HCT116 (cell line): Measurements from ENCODE around the gene CRYBA4. TPM values are rescaled to one million over a fixed set of nuclear protein-coding genes. Genes with fewer than 3 reads are reported as not detected.

Experiments used
- ATAC-seq: fragments of 200-7000 bp; cut with Tn5 transposase; 2 replicates; pipeline ENCODE4 v1.9.1; 2020; ENCODE audit warnings: mild to moderate bottlenecking, moderate library complexity
- BruUV-seq: library from RNA; stranded (reverse); fragments of 400-500 nt; replicated peaks from 2 replicates; lab custom pipeline; 2021; lab: Mats Ljungman, UMichigan
- CTCF ChIA-PET: fragments of 300-600 bp; sonication (Branson Sonifier 250); formaldehyde crosslinking; loops from one replicate; lab custom pipeline; 2021; ENCODE audit warnings: antibody characterized with exemption; lab: Charles Lee
- POLR2A ChIA-PET: fragments of 300-600, 350-600 bp; sonication (Branson Sonifier 250); formaldehyde crosslinking; loops from one replicate; lab custom pipeline; 2021; ENCODE audit warnings: antibody characterized with exemption; lab: Charles Lee
- RAD21 ChIA-PET, 2 experiments: fragments of 300-600 bp; sonication (Branson Sonifier 250); formaldehyde crosslinking; loops; one replicate each; lab custom pipeline; 2023; ENCODE audit warnings: low total read pairs in 2 of 2; ENCODE audit not compliant: uncharacterized antibody in 2 of 2, unreplicated experiment in 2 of 2, low non-redundant PET in 1 of 2; lab: Charles Lee
- DNase-seq: peaks from one replicate; pipeline ENCODE4 v3.0.0-alpha.2; 2010; ENCODE audit warnings: low read depth, low spot score
- H2AFZ ChIP-seq: fragments of 200-600 bp; shearing (Covaris generic), sonication (generic); 2 replicates; pipeline ENCODE4 v1.6.1; 2017; ENCODE audit warnings: low read depth, mixed run types, mixed read lengths, antibody characterized with exemption, low read length; ENCODE audit not compliant: poor library complexity, severe bottlenecking
- H3K27ac ChIP-seq: 2 replicates; pipeline ENCODE4 v1.5.1; 2012; ENCODE audit warnings: low read depth, low read length
- H3K27me3 ChIP-seq: fragments of 200-600 bp; sonication (generic); 2 replicates; pipeline ENCODE4 v1.6.1; 2016; ENCODE audit warnings: mixed run types, low read length, mixed read lengths; ENCODE audit not compliant: insufficient read depth
- H3K36me3 ChIP-seq, 2 experiments: fragments of 200-500 bp in 1 of 2; fragments of 200-600 bp in 1 of 2; sonication (Bioruptor generic) in 1 of 2; sonication (generic) in 1 of 2; 2 replicates each; pipeline versions ENCODE4 v1.5.1 to v1.6.1; 2014 to 2016; ENCODE audit warnings: low read length in 2 of 2, inconsistent platforms in 1 of 2, mixed read lengths in 1 of 2, mixed run types in 1 of 2; ENCODE audit not compliant: insufficient read depth in 2 of 2, control insufficient read depth in 1 of 2
- H3K4me1 ChIP-seq, 2 experiments: fragments of 200-600 bp in 1 of 2; sonication (generic) in 1 of 2; 2 replicates each; pipeline versions ENCODE4 v1.5.1 to v1.6.1; 2012 to 2017; ENCODE audit warnings: low read length in 2 of 2, inconsistent platforms in 1 of 2, mild to moderate bottlenecking in 1 of 2, mixed read lengths in 1 of 2, mixed run types in 1 of 2, moderate library complexity in 1 of 2; ENCODE audit not compliant: insufficient read depth in 2 of 2, control insufficient read depth in 1 of 2
- H3K4me2 ChIP-seq: fragments of 200-600 bp; sonication (generic); 2 replicates; pipeline ENCODE4 v1.6.1; 2017; ENCODE audit warnings: mixed run types, low read length, mixed read lengths
- H3K4me3 ChIP-seq, 2 experiments: fragments of 200-600 bp in 1 of 2; sonication (generic) in 1 of 2; replicated peaks in 1 of 2; 2 replicates each; pipeline ENCODE4 v1.5.1; 2011 to 2016; ENCODE audit warnings: low read length in 2 of 2, control low read depth in 1 of 2, low read depth in 1 of 2, mild to moderate bottlenecking in 1 of 2, mixed read lengths in 1 of 2, mixed run types in 1 of 2
- H3K79me2 ChIP-seq: fragments of 200-600 bp; sonication (generic); 2 replicates; pipeline ENCODE4 v1.6.1; 2017; ENCODE audit warnings: mild to moderate bottlenecking, mixed run types, low read length, moderate library complexity, mixed read lengths; ENCODE audit not compliant: insufficient read depth
- H3K9ac ChIP-seq: fragments of 200-600 bp; sonication (generic); 2 replicates; pipeline ENCODE4 v1.6.1; 2016; ENCODE audit warnings: low read length, mixed read lengths
- H3K9me2 ChIP-seq: fragments of 200-600 bp; sonication (generic), shearing (Covaris generic); 2 replicates; pipeline ENCODE4 v1.6.1; 2017; ENCODE audit warnings: mixed run types, mild to moderate bottlenecking, moderate library complexity; ENCODE audit not compliant: insufficient read depth
- H3K9me3 ChIP-seq, 2 experiments: fragments of 200-500 bp in 1 of 2; fragments of 200-600 bp in 1 of 2; sonication (Bioruptor generic) in 1 of 2; sonication (generic) in 1 of 2; 2 replicates each; pipeline ENCODE4 v1.6.1; 2014 to 2017; ENCODE audit warnings: low read length in 2 of 2, mixed read lengths in 2 of 2, inconsistent platforms in 1 of 2, low read depth in 1 of 2, mild to moderate bottlenecking in 1 of 2, mixed run types in 1 of 2, moderate library complexity in 1 of 2; ENCODE audit not compliant: control insufficient read depth in 1 of 2, insufficient read depth in 1 of 2
- H4K20me1 ChIP-seq: fragments of 200-600 bp; sonication (generic), shearing (Covaris generic); 2 replicates; pipeline ENCODE4 v1.6.1; 2017; ENCODE audit warnings: mixed run types, mild to moderate bottlenecking, moderate library complexity; ENCODE audit not compliant: insufficient read depth
- CBX3 ChIP-seq: IDR thresholded peaks from 2 replicates; pipeline ENCODE4 v1.6.1; 2012; ENCODE audit warnings: low read depth
- ELF1 ChIP-seq: IDR thresholded peaks from 2 replicates; pipeline ENCODE4 v1.6.1; 2012; ENCODE audit warnings: low read depth, borderline replicate concordance
- EZH2 ChIP-seq: fragments of 200-600 bp; sonication (generic); IDR thresholded peaks from 2 replicates; pipeline ENCODE4 v1.6.1; 2017; ENCODE audit warnings: antibody characterized with exemption, mixed run types
- POLR2A ChIP-seq: IDR thresholded peaks from 2 replicates; pipeline ENCODE4 v1.7.0; 2011; ENCODE audit warnings: borderline replicate concordance; ENCODE audit not compliant: insufficient read depth, insufficient read length; ENCODE audit errors: extremely low read depth
- SIN3A ChIP-seq: IDR thresholded peaks from 2 replicates; pipeline ENCODE4 v1.6.1; 2012; ENCODE audit warnings: low read depth
- SP1 ChIP-seq: IDR thresholded peaks from 2 replicates; pipeline ENCODE4 v1.6.1; 2012; ENCODE audit warnings: low read depth
- TCF7L2 ChIP-seq: IDR thresholded peaks from 2 replicates; pipeline ENCODE4 v1.7.0; 2011; ENCODE audit warnings: borderline replicate concordance, inconsistent platforms; ENCODE audit not compliant: insufficient read depth, insufficient read length; ENCODE audit errors: extremely low read depth
- ZNF274 ChIP-seq: fragments of 200-500 bp; sonication (Bioruptor generic); IDR thresholded peaks from 2 replicates; pipeline ENCODE4 v1.6.1; 2014; ENCODE audit warnings: mild to moderate bottlenecking, low read depth, low read length, inconsistent platforms
- intact Hi-C: fragments of 100-400 bp; cut with micrococcal nuclease; formaldehyde crosslinking; loops from 2 replicates; pipeline ENCODE4 v1.10.0; 2022
- total RNA-seq: library from RNA; stranded (reverse); gene quantifications from one replicate; pipeline ENCODE4 v1.2.1, GENCODE V29; 2021; ENCODE audit not compliant: unreplicated experiment
- TF ChIP-seq, protein P1 (sequence below): IDR thresholded peaks from 2 replicates; pipeline ENCODE4 v1.6.1; 2011; ENCODE audit warnings: mild to moderate bottlenecking, low read length, moderate library complexity; ENCODE audit not compliant: insufficient replicate concordance; ENCODE audit errors: extremely low read depth
- TF ChIP-seq, protein P2 (sequence below), 3 experiments: fragments of 200-600 bp in 1 of 3; sonication (generic) in 1 of 3; IDR thresholded peaks in 2 of 3; conservative IDR thresholded peaks in 1 of 3; 2 replicates each; pipeline ENCODE4 v1.5.1; 2012 to 2017; ENCODE audit warnings: low read depth in 2 of 3, low read length in 2 of 3, antibody characterized with exemption in 1 of 3, borderline replicate concordance in 1 of 3, control low read depth in 1 of 3, mild to moderate bottlenecking in 1 of 3, mixed read lengths in 1 of 3, mixed run types in 1 of 3, moderate library complexity in 1 of 3; ENCODE audit not compliant: insufficient read depth in 1 of 3
- TF ChIP-seq, protein P3 (sequence below): IDR thresholded peaks from 2 replicates; pipeline ENCODE4 v1.6.1; 2012; ENCODE audit warnings: low read depth

Gene CRYBA4
- total RNA-seq, 1 experiment from 2014 or later, result not detected

DNA sequence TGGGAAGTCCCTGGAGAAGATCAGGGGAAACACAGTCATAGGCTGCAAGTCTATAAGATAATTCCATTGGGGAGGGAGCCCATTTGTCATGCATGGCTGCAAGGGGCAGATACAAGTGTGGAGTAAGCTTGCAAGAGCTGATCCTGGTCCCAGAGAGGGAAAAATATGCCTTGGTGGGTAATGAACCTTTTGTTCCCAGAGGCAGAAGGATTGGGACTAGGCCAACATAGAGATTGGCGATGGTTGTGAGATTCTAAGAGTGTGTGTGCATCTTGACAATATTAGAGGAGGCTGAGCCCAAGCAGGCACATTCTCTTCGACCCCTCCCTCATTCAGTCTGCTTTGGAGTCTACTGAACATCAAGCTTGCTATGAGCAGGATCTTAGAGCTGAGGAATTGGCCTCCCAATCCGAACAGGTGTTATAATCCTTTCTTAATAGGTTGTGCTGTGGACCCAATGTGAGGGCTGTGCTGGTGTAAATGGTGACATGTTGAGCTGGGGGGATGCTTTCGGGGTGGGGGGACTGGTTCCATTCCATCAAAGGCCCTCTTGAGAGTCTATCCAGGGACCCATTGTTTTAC lies 54.0 kb downstream of the CRYBA4 start:
- Histone ChIP-seq H3K27me3 (no peaks in the 10 kb centered on the region), H3K9me2 (no peaks in the 10 kb centered on the region), H3K9ac (no peak overlapping the region), H3K4me2 (no peak overlapping the region), H3K27ac (no peak overlapping the region), H3K36me3 (no peaks in the 10 kb centered on the region), H3K4me1 (peaks cover 15 to 21% of the 10 kb centered on the region in 2 experiments), H3K79me2 (peaks cover 24% of the 10 kb centered on the region), H4K20me1 (no peaks in the 10 kb centered on the region), H2AFZ (no peak overlapping the region), H3K9me3 (no peaks in the 10 kb centered on the region), H3K4me3 (no peak overlapping the region)
- CTCF ChIA-PET, result no interaction called here
- intact Hi-C loops, result no loop called here
- ATAC-seq (no peak), DNase-seq (no peak)
- RAD21 ChIA-PET, result no interaction called here
- BruUV-seq, result no TSS peak
- no peak for TF ChIP-seq ZNF274
- no peak for TF ChIP-seq SP1
- no peak for TF ChIP-seq POLR2A
- no peak for TF ChIP-seq ELF1
- TF ChIP-seq SIN3A, result no peak
- no peak for TF ChIP-seq TCF7L2
- TF ChIP-seq CBX3, result no peak
- no peak for TF ChIP-seq EZH2
- TF ChIP-seq, protein P1, sequence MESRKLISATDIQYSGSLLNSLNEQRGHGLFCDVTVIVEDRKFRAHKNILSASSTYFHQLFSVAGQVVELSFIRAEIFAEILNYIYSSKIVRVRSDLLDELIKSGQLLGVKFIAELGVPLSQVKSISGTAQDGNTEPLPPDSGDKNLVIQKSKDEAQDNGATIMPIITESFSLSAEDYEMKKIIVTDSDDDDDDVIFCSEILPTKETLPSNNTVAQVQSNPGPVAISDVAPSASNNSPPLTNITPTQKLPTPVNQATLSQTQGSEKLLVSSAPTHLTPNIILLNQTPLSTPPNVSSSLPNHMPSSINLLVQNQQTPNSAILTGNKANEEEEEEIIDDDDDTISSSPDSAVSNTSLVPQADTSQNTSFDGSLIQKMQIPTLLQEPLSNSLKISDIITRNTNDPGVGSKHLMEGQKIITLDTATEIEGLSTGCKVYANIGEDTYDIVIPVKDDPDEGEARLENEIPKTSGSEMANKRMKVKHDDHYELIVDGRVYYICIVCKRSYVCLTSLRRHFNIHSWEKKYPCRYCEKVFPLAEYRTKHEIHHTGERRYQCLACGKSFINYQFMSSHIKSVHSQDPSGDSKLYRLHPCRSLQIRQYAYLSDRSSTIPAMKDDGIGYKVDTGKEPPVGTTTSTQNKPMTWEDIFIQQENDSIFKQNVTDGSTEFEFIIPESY, result no peak
- TF ChIP-seq, protein P2, sequence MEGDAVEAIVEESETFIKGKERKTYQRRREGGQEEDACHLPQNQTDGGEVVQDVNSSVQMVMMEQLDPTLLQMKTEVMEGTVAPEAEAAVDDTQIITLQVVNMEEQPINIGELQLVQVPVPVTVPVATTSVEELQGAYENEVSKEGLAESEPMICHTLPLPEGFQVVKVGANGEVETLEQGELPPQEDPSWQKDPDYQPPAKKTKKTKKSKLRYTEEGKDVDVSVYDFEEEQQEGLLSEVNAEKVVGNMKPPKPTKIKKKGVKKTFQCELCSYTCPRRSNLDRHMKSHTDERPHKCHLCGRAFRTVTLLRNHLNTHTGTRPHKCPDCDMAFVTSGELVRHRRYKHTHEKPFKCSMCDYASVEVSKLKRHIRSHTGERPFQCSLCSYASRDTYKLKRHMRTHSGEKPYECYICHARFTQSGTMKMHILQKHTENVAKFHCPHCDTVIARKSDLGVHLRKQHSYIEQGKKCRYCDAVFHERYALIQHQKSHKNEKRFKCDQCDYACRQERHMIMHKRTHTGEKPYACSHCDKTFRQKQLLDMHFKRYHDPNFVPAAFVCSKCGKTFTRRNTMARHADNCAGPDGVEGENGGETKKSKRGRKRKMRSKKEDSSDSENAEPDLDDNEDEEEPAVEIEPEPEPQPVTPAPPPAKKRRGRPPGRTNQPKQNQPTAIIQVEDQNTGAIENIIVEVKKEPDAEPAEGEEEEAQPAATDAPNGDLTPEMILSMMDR (IDR thresholded peaks at IDR 0.05 in 2 of 3, conservative IDR thresholded peaks at IDR 0.05 in 1 of 3; ENCODE audit: borderline replicate concordance in 1 of 3, insufficient read depth in 1 of 3, low read depth in 2 of 3, low read length in 2 of 3), result no peak
- TF ChIP-seq, protein P3, sequence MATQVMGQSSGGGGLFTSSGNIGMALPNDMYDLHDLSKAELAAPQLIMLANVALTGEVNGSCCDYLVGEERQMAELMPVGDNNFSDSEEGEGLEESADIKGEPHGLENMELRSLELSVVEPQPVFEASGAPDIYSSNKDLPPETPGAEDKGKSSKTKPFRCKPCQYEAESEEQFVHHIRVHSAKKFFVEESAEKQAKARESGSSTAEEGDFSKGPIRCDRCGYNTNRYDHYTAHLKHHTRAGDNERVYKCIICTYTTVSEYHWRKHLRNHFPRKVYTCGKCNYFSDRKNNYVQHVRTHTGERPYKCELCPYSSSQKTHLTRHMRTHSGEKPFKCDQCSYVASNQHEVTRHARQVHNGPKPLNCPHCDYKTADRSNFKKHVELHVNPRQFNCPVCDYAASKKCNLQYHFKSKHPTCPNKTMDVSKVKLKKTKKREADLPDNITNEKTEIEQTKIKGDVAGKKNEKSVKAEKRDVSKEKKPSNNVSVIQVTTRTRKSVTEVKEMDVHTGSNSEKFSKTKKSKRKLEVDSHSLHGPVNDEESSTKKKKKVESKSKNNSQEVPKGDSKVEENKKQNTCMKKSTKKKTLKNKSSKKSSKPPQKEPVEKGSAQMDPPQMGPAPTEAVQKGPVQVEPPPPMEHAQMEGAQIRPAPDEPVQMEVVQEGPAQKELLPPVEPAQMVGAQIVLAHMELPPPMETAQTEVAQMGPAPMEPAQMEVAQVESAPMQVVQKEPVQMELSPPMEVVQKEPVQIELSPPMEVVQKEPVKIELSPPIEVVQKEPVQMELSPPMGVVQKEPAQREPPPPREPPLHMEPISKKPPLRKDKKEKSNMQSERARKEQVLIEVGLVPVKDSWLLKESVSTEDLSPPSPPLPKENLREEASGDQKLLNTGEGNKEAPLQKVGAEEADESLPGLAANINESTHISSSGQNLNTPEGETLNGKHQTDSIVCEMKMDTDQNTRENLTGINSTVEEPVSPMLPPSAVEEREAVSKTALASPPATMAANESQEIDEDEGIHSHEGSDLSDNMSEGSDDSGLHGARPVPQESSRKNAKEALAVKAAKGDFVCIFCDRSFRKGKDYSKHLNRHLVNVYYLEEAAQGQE, result no peak
- POLR2A ChIA-PET, result no interaction called here
